NOMO-1 treated with DMSO at 0.1 percent for 48 hours (cell line): ENCODE measurements around the gene AIPL1.

Source experiments
- DNase-seq: peaks from one replicate; lab custom pipeline; 2025; ENCODE audit not compliant: unreplicated experiment; lab: John Stamatoyannopoulos, UW

Gene AIPL1

DNA sequence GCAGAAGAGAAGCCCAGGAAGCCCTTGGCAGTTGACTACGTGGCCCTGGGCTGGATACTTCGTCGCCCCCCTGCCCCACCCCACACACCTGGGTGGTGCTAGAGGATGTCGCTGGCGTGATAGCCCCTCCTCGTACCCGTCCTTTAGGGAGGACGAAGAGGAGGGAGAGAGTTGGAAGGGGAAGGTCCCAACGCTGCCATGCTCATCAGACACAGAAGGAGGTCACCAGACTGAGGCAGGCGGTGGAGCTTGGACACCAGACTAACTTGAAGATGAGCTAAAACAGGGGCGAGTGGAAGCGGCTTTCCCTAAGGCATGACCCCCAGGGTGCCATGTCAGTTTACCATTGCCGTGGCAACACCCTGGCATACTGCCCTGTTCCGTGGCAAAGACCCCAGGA is 11.0 kb downstream of the AIPL1 start:
- DNase-seq, result no peak

- no peak for DNase-seq
These were observed 12.2 kb downstream of the AIPL1 start for GRCh38 chr17:6422654-6423241.

DNA sequence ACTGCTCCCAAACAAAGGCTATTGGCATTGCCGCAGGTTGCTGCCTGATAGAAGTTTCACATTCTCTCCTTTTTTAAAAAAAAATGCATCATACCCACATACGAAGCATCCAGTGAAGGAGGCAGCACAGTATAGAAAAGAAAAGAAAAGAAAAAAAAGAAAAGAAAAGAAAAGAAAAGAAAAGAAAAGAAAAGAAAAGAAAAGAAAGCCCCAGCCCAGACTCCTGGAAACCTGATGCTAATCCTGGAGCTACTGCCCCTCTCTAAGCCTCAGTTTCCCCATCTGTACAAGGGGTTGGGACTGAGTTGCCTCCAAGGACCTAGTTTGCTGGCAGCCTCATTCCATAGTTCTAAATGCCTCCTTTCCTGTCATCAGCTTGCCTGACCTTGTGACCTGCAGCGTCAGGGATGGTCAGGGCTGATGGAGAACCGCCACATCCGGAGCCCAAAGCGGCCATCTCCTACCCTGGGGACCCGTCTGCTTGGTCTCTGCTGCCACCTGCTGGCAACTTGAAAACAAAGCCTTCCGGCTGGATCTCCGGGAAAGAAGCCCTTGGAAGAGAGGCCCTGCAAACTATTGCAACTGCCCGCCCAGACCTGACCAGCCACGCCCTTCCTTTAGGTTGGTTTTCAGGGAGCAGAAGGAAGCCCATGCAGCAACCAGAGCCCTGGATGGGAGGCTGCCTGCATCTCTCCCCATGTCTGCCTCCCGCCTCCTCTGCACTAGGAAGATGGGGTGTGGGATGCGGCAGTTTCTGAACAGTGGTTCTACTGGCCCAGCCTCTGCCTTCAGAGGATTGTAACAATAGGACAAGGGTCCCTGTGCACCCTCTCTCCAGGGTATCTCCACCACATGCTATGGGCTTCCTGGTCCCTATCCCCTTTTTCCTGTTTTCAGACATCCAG is 13.0 kb downstream of the AIPL1 start:
- DNase-seq, result peak; percentile 64

- DNase-seq, result peak; percentile 5
These were observed 14.7 kb downstream of the AIPL1 start for GRCh38 chr17:6420173-6420641.

DNA sequence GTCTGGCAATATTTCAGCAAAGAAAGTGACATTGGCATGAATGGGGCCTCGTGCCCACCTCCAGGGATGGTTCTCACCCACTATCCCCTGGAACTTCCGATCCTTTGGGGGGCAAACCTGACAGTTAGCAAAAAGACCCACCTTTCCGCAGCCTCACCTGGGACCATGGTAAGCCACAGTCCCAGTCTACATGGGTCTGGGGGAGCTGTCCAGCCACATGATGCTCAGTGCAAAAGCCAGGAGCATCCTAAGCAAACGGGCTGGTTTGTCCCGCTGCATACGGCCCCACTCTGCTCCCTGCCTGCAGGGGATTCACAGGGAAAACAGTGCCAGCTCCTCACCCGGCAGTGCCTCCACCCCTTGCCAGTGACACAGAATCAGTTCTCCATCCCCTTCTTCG is 19.3 kb downstream of the AIPL1 start:
- DNase-seq, result no peak

DNA sequence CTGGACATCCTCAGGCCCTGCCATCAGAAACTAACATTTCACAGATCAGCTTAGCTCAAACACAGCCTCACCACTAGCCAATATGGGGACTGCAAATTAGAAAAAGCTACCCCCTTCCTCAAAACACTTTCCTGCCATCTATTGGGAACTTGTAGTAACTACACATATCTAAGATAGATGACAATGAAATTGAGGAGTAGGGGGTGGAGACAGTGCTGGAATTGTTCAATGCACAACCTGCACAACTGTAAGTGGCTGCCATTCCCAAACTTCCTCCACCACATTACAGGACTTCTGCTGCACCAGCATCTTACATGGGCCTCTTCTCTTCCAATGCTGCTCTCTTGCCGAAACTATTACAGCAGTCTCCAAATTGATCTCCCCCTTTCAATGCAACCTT is 21.9 kb downstream of the AIPL1 start:
- peak; percentile 62 for DNase-seq

DNA sequence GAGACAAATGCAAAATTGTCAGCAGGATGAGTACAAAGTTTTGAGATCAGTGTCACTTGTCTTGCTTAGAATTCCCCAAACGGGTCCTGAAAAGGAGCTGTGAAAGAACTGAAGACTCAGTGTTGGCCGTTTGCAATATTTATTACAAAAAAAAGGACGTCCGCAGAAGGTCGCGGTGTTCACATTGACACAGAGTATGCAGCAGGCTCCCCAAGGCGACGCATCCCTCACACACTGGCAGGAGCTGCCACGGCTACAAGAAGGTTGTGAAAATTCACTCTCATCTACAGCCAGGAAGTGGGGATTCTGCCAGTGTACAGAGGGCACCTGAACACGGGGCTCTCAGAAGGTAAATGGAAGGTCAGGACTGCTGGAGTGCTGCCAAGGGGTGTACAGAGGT is 26.2 kb downstream of the AIPL1 start:
- no peak for DNase-seq

GRCh38 chr17:6408276-6408675 is 26.6 kb downstream of the AIPL1 start:
- DNase-seq, result no peak

DNA sequence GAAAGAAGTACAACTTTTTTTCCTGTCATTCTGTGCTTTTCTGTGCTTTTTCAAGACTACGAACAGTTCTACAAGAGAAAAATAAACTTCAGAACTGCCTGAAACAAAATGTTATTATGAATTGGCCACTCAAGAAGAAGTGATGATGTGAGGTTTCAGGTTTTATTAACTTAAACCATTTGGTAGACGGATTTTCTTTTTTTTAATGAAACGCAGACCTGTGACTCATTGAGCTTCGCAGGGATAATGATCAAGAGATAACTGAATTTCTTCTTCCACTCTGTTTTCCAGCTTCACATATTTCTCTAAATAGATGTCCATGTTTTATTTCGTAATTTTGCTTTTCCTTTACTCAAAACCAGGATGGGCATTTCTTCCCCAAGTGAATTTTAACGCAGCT is 32.7 kb downstream of the AIPL1 start:
- no peak for DNase-seq

GRCh38 chr17:6398955-6399354 is 36.0 kb downstream of the AIPL1 start:
- no peak for DNase-seq

GRCh38 chr17:6394055-6394606 is 40.8 kb downstream of the AIPL1 start:
- DNase-seq, result no peak

GRCh38 chr17:6393351-6393952 is 41.5 kb downstream of the AIPL1 start:
- DNase-seq, result no peak

GRCh38 chr17:6392609-6393350 is 42.1 kb downstream of the AIPL1 start:
- no peak for DNase-seq

- DNase-seq, result no peak
These were observed 46.5 kb downstream of the AIPL1 start for GRCh38 chr17:6388416-6388815.

DNA sequence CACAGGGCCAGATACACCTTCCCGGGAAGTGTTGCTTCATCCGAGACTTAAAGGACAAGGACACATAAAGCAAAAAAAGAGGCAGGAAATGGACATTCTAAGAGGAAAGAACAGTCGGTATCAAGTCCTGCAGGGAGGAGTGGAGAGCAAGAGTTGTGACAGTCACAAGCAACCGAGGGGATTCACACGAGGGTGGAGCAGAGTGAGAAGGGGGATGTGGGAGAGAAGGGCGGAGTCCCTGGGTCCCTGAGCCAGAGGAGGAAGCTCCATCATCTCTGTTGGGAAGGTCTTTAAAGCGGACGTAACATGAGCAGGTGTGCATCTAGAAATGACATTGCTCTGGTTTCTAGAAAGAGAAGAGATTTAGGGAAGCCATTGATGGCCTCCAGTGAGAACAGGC is 47.1 kb downstream of the AIPL1 start:
- DNase-seq, result no peak

DNA sequence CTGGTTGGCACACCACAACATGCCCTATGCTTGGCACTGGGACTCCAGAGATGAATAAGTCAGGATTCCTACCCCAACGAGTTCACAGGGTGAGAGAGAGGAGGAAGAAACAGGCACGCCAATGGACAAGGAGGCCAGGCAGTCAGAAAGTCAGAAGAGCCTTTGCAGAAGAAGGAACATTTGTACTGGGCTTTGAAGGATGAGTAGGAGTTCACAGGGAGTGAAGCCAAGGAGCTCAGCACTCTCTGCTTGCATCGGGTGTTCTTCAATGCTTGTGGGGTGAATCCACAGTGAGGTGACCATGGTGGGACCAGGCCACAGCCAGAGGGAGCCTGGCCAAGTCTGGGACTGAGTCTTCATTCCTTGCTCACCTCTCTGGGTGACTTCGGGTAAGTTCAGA is 47.5 kb downstream of the AIPL1 start:
- DNase-seq, result no peak

DNA sequence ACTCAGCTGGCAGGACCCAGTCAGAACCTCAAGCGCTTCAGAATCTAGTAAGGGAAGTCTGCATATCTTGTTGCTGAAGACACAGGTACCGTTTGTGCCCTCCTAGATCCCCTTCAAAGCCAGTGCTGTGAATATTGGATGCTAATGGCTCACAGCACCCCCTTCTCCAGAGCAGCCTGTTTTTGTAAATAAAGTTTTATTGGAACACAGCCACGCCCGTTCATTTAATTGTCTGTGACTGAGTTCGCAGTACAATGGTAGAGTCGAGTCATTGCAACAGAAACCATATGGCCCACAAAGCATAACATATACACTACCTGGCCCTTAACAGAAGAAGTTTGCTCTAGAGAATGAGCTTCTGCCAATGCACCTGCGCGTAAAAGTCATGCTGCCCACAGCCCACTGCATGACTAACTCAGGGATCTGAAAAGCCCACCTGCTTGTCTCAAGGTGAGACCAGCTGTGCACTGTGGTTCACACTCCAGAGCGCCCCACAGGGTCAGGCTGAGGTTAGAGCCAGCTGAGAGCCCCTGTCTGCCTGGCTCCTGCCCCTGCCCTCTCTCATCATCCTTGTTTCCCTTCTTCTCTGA is 48.8 kb downstream of the AIPL1 start:
- no peak for DNase-seq

DNA sequence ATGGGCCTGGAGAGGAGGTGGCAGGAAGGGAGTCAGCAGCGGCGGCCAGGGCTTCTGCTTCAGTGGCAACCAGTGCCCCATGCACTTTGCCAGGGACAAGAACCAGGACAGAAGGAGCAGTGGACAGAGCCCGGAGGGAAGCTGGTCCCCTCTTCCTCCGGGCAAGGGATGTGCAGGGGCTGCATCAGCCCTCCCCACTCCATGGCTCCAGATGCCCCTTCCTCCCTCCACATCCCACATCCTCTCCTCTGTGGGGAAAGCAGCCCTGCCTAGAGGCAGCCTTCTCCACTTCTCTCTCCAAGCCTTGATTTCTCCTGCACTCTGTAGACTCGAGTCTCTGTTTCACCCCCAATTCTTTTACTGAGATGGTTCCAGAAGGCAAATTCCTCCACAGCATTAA is 50.4 kb downstream of the AIPL1 start:
- DNase-seq, result no peak

DNA sequence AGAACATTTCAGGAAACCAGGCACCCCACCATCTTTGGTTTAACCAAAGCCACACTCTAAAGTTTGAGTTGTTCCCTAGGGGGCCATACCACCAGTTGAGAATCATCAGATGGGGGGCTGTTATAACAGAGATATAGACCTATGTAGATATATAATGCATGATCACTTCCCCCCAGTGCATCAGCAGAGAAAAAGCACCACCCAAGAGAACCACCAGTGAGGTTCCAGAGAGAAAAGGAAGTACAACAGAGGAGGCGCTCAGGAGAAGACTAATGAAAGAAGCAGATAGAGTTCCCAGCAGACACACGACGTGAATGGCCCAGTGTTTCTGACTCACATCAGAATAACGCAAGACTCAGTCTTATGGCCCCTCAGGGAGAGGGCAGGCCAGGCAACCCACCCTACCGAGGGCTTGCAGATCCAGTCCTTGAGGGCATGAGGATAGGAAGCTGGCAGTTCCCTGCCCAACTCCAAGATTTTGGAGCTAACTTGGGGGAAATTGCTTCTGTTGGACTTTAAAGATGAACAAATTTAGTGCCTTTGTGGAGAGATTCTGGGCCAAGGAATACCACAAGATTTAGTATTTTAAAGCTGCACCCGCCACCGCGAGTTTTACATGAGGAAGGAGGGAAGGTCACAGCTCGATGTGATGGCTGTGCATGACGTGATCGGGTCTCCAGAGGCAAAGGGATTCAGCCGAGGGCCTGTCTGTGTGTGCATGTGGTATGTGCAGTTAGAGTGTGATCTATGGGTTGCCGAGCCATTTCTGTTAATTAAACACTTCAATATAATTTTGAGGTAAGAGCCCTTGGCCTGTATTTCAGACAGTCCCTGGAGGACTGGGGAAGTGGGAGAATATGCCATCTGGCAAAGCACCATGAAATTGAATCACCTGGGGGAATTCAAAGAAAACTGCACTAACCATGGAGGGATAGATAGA is 53.1 kb downstream of the AIPL1 start:
- no peak for DNase-seq
